Fibroblast of villous mesenchyme (primary cell): Measurements from ENCODE around the gene RETREG1. TPM values are rescaled to one million over a fixed set of nuclear protein-coding genes. Genes with fewer than 3 reads are reported as not detected.

Source experiments
- DNase-seq: peaks from one replicate; pipeline ENCODE4 v3.0.0-alpha.2; 2010; ENCODE audit warnings: low read depth
- H3K4me3 ChIP-seq: 2 replicates; pipeline ENCODE4 v1.5.1; 2011; ENCODE audit warnings: low read depth, mild to moderate bottlenecking, low read length
- total RNA-seq: library from RNA; depleted of rRNA; stranded (reverse); fragments of >200 nt; gene quantifications from 2 replicates; pipeline ENCODE4 v1.2.3, GENCODE V29; 2012
- TF ChIP-seq, protein P1 (sequence below): IDR thresholded peaks from 2 replicates; pipeline ENCODE4 v1.5.1; 2012; ENCODE audit warnings: low read depth, mild to moderate bottlenecking, low read length; ENCODE audit not compliant: insufficient read depth

Gene RETREG1
- total RNA-seq, 1 donor = 1.7 TPM

- H3K4me3 ChIP-seq = no peak overlapping the region
- TF ChIP-seq, protein P1, sequence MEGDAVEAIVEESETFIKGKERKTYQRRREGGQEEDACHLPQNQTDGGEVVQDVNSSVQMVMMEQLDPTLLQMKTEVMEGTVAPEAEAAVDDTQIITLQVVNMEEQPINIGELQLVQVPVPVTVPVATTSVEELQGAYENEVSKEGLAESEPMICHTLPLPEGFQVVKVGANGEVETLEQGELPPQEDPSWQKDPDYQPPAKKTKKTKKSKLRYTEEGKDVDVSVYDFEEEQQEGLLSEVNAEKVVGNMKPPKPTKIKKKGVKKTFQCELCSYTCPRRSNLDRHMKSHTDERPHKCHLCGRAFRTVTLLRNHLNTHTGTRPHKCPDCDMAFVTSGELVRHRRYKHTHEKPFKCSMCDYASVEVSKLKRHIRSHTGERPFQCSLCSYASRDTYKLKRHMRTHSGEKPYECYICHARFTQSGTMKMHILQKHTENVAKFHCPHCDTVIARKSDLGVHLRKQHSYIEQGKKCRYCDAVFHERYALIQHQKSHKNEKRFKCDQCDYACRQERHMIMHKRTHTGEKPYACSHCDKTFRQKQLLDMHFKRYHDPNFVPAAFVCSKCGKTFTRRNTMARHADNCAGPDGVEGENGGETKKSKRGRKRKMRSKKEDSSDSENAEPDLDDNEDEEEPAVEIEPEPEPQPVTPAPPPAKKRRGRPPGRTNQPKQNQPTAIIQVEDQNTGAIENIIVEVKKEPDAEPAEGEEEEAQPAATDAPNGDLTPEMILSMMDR = no peak
- DNase-seq = no peak
These were observed 13.5 kb downstream of the RETREG1 start for GRCh38 chr5:16603295-16603694.

GRCh38 chr5:16602182-16602581 is 14.6 kb downstream of the RETREG1 start:
- no peak for DNase-seq
- TF ChIP-seq, protein P1 = no peak
- no peak overlapping the region for H3K4me3 ChIP-seq

DNA sequence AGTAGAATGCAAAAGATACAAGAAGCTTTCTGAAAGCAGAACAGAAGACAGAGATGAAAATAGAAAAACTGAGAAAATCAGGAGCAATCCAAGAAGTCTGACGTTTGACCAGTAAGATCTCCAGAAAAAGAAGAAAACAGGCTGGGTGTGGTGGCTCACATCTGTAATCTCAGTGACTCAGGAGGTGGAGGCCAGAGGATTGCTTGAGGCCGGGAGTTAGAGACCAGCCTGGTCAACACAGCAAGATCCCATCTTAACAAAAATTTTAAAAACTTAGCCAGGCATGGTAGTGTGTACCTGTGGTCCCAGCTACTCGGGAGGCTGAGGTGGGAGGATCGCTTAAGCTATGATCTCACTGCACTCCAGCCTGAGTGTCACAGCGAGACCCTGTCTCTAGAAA is 15.9 kb downstream of the RETREG1 start:
- no peak for DNase-seq
- no peak overlapping the region for H3K4me3 ChIP-seq
- TF ChIP-seq, protein P1 = no peak

GRCh38 chr5:16600397-16600796 is 16.4 kb downstream of the RETREG1 start:
- TF ChIP-seq, protein P1 = no peak
- H3K4me3 ChIP-seq = no peak overlapping the region
- DNase-seq = peak; percentile 11

GRCh38 chr5:16597946-16598694 is 18.7 kb downstream of the RETREG1 start:
- DNase-seq = no peak
- H3K4me3 ChIP-seq = no peak overlapping the region
- TF ChIP-seq, protein P1 = no peak

GRCh38 chr5:16596581-16596940 is 20.2 kb downstream of the RETREG1 start:
- no peak for DNase-seq
- TF ChIP-seq, protein P1 = no peak
- H3K4me3 ChIP-seq = no peak overlapping the region
